Upper lobe of left lung (tissue), 6 donors: ENCODE measurements around the gene ADAMTSL4. TPM values are rescaled to one million over a fixed set of nuclear protein-coding genes. Genes with fewer than 3 reads are reported as not detected.

ENCODE experiments used
- ATAC-seq, 2 donors: fragments of 200-7000 bp; cut with Tn5 transposase; one replicate each; pipeline ENCODE4 v1.9.1; 2022; ENCODE audit warnings: mild to moderate bottlenecking in 2 of 2, moderate library complexity in 2 of 2; ENCODE audit not compliant: low FRiP score in 2 of 2
- DNase-seq, 2 donors: peaks; one replicate each; pipeline ENCODE4 v3.0.0-alpha.2; 2019 to 2020
- H3K27ac ChIP-seq, 4 donors: fragments of 200-600 bp; sonication (generic); one replicate each; pipeline ENCODE4 v1.5.1; 2016 to 2019
- H3K27me3 ChIP-seq, 4 donors: fragments of 200-600 bp; sonication (generic); one replicate each; pipeline ENCODE4 v1.5.1; 2017 to 2019
- H3K36me3 ChIP-seq, 4 donors: fragments of 200-600 bp; sonication (generic); one replicate each; pipeline ENCODE4 v1.5.1; 2016 to 2019
- H3K4me1 ChIP-seq, 4 donors: fragments of 200-600 bp; sonication (generic); one replicate each; pipeline ENCODE4 v1.5.1; 2018 to 2019
- H3K4me3 ChIP-seq, 4 donors: fragments of 200-600 bp; sonication (generic); one replicate each; pipeline ENCODE4 v1.5.1; 2017 to 2019; ENCODE audit warnings: mild to moderate bottlenecking in 2 of 4, moderate library complexity in 1 of 4
- H3K9me3 ChIP-seq, 4 donors: fragments of 200-600 bp; sonication (generic); one replicate each; pipeline ENCODE4 v1.5.1; 2018 to 2019
- EP300 ChIP-seq, 4 donors: sonication (generic); formaldehyde crosslinking; IDR thresholded peaks; one replicate each; pipeline ENCODE4 v1.5.1; 2017; ENCODE audit warnings: antibody characterized with exemption in 4 of 4, control low read depth in 2 of 4
- POLR2A ChIP-seq, 4 donors: fragments of 450-650 bp; IDR thresholded peaks; one replicate each; pipeline ENCODE4 v1.5.1; 2016 to 2017; ENCODE audit warnings: antibody characterized with exemption in 4 of 4, mild to moderate bottlenecking in 2 of 4
- POLR2AphosphoS5 ChIP-seq, 2 donors: sonication (generic); formaldehyde crosslinking; IDR thresholded peaks; one replicate each; pipeline ENCODE4 v1.5.1; 2017; ENCODE audit warnings: antibody characterized with exemption in 2 of 2
- WGBS, 2 donors: methylation state at CpG; one replicate each; pipeline ENCODE4 v1.1.5; 2017 to 2018; 5-methylcytosine and 5-hydroxymethylcytosine counted together
- total RNA-seq, 6 donors: library from RNA; depleted of rRNA in 4 of 6; stranded (reverse); fragments of >200 nt in 4 of 6; gene quantifications; one replicate each; pipeline versions ENCODE4 v1.1.0 to v1.2.1, GENCODE V29; 2016 to 2021
- TF ChIP-seq, protein P1 (sequence below), 6 experiments: fragments of 450-650 bp in 4 of 6; fragments of 200-600 bp in 2 of 6; sonication (generic) in 2 of 6; IDR thresholded peaks; one replicate each; pipeline ENCODE4 v1.5.1; 2016 to 2019; ENCODE audit warnings: antibody characterized with exemption in 6 of 6
- donor health status: DM: no; HTN: no; CAD: no; lungs with moderate emphysema.
- donor health status: DM: no; HTN: yes; CAD: no; lungs with severe emphysema.

The ADAMTSL4 gene
- total RNA-seq, 6 donors from 2014 or later = 40.3 to 169 (median 139) TPM

DNA sequence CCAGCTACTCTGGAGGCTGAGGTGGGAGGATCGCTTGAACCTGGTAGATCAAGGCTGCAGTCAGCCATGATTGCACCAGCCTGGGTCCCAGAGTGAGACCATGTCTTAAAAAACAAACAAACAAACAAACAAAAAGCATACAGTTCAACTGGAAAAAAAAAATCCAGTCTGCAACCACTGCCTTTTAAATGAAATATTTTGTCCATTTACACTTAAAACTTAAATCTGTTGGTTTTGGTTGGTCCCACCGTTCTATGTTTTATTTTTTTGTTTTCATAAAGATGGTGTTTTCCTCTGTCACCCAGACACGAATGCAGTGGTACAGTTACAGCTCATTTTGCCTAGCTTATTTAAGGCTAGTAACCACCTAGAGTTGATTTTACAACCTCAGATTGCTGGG lies 23.9 kb upstream of the ADAMTSL4 start:
- Histone ChIP-seq H3K27me3 (no peaks in the 10 kb centered on the region), H3K36me3 (no peaks in the 10 kb centered on the region), H3K9me3 (no peaks in the 10 kb centered on the region), H3K4me3 (no peak overlapping the region), H3K4me1 (peaks cover 0 to 3% (median 0%) of the 10 kb centered on the region in 4 donors), H3K27ac (no peak overlapping the region)
- DNase-seq (no peak), ATAC-seq (no peak)
- WGBS, 2 donors = 79 to 92% methylated on average over 3 of the region's 3 CpGs
- no peak for TF ChIP-seq POLR2A (IDR thresholded peaks at IDR 0.05)
- TF ChIP-seq, protein P1, sequence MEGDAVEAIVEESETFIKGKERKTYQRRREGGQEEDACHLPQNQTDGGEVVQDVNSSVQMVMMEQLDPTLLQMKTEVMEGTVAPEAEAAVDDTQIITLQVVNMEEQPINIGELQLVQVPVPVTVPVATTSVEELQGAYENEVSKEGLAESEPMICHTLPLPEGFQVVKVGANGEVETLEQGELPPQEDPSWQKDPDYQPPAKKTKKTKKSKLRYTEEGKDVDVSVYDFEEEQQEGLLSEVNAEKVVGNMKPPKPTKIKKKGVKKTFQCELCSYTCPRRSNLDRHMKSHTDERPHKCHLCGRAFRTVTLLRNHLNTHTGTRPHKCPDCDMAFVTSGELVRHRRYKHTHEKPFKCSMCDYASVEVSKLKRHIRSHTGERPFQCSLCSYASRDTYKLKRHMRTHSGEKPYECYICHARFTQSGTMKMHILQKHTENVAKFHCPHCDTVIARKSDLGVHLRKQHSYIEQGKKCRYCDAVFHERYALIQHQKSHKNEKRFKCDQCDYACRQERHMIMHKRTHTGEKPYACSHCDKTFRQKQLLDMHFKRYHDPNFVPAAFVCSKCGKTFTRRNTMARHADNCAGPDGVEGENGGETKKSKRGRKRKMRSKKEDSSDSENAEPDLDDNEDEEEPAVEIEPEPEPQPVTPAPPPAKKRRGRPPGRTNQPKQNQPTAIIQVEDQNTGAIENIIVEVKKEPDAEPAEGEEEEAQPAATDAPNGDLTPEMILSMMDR (IDR thresholded peaks at IDR 0.05) = no peak
- TF ChIP-seq POLR2AphosphoS5 (IDR thresholded peaks at IDR 0.05) = no peak
- no peak for TF ChIP-seq EP300 (IDR thresholded peaks at IDR 0.05)

DNA sequence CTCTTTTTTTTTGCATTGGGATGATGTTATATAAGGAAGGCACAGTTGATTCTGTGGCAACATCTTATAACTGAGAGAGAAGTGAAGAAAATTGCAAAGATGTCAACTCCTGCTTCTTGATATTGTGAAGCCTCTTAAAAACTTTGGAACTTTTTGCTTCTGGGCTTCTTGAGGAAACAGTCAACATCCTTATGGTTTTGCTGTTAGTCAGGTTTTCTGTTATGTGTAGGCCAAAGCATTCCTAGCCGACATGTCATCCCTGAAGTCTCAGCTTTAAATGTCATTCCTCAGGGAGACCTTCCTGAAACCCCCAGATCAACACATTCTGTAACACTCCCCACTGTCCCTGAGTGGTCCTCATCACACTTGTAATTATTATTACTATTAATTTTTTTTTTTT lies 21.0 kb upstream of the ADAMTSL4 start:
- WGBS, 2 donors = 95 to 96% methylated on average over 1 of the region's 1 CpG
- H3K27ac ChIP-seq = no peak overlapping the region
- DNase-seq = no peak

GRCh38 chr1:150529017-150529416 lies 20.2 kb upstream of the ADAMTSL4 start:
- no peaks in the 10 kb centered on the region for H3K27me3 ChIP-seq
- no peaks in the 10 kb centered on the region for H3K36me3 ChIP-seq
- no peaks in the 10 kb centered on the region for H3K9me3 ChIP-seq
- no peak for TF ChIP-seq EP300 (IDR thresholded peaks at IDR 0.05)
- no peak for TF ChIP-seq POLR2A (IDR thresholded peaks at IDR 0.05)
- no peak for TF ChIP-seq POLR2AphosphoS5 (IDR thresholded peaks at IDR 0.05)
- no peak for DNase-seq
- WGBS, 2 donors = 26 to 32% methylated on average over 4 of the region's 4 CpGs
- H3K4me1 ChIP-seq = peaks cover 0 to 9% (median 1%) of the 10 kb centered on the region in 4 donors
- ATAC-seq = peak in 1 of 2 donors; percentile 25
- no peak overlapping the region for H3K27ac ChIP-seq
- H3K4me3 ChIP-seq = no peak overlapping the region

More for the DNA sequence above, 21.0 kb upstream of the ADAMTSL4 start:
- Histone ChIP-seq H3K4me1 (peaks cover 0 to 9% (median 1%) of the 10 kb centered on the region in 4 donors), H3K36me3 (no peaks in the 10 kb centered on the region), H3K4me3 (no peak overlapping the region), H3K9me3 (no peaks in the 10 kb centered on the region), H3K27me3 (no peaks in the 10 kb centered on the region)
- no peak for ATAC-seq
- TF ChIP-seq, protein P1 (IDR thresholded peaks at IDR 0.05) = no peak
- TF ChIP-seq POLR2A (IDR thresholded peaks at IDR 0.05) (no peak), POLR2AphosphoS5 (IDR thresholded peaks at IDR 0.05) (no peak), EP300 (IDR thresholded peaks at IDR 0.05) (no peak)

GRCh38 chr1:150530491-150531159 lies 18.6 kb upstream of the ADAMTSL4 start:
- no peak overlapping the region for H3K27ac ChIP-seq
- H3K4me3 ChIP-seq = no peak overlapping the region
- ATAC-seq (no peak), DNase-seq (no peak)
- H3K4me1 ChIP-seq = peaks cover 0 to 9% (median 1%) of the 10 kb centered on the region in 4 donors
- no peaks in the 10 kb centered on the region for H3K36me3 ChIP-seq
- WGBS, 2 donors = 95 to 96% methylated on average over 14 of the region's 14 CpGs
- H3K27me3 ChIP-seq = no peaks in the 10 kb centered on the region
- no peaks in the 10 kb centered on the region for H3K9me3 ChIP-seq
- TF ChIP-seq, protein P1 (IDR thresholded peaks at IDR 0.05) = no peak
- TF ChIP-seq POLR2A (IDR thresholded peaks at IDR 0.05) = no peak
- TF ChIP-seq POLR2AphosphoS5 (IDR thresholded peaks at IDR 0.05) = no peak
- TF ChIP-seq EP300 (IDR thresholded peaks at IDR 0.05) = no peak

DNA sequence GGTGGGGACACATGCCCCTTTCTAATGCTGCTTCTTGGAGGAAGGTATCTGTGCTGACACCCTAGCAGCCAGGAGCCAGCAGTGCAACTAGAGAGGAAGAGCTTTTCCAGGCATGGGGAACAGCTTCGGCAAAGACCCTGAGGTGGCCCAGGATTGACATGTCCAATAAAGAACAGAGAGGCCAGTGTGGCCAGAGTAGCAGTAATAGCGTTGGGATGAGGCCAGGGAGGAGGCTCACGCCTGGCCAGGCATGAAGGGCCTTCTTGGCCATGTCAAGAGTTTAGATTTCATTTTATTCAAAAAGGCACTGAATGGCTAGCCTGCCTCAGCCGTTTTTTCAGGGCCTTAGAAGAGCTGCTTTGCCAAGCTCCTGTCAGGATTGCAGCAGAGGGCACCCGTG lies 16.3 kb upstream of the ADAMTSL4 start:
- Histone ChIP-seq H3K4me3 (no peak overlapping the region), H3K27ac (no peak overlapping the region), H3K9me3 (no peaks in the 10 kb centered on the region), H3K36me3 (no peaks in the 10 kb centered on the region), H3K4me1 (peaks cover 0 to 9% (median 1%) of the 10 kb centered on the region in 4 donors), H3K27me3 (no peaks in the 10 kb centered on the region)
- DNase-seq (no peak), ATAC-seq (no peak)
- TF ChIP-seq EP300 (IDR thresholded peaks at IDR 0.05) = no peak
- TF ChIP-seq, protein P1 (IDR thresholded peaks at IDR 0.05) = peak in 2 of 6 experiments; percentile 1 to 34
- WGBS, 2 donors = 35 to 55% methylated on average over 4 to 5 of the region's 5 CpGs
